Lung (tissue), 16 donors: ENCODE measurements around the gene MBD3L5. TPM values are rescaled to one million over a fixed set of nuclear protein-coding genes. Genes with fewer than 3 reads are reported as not detected.
"Not testable (repeated sequence)": the region's sequence is repeated elsewhere in the genome, so short reads cannot be mapped to it uniquely, and the experiment has no call there.

Experiments
- ATAC-seq: fragments of 200-7000 bp; cut with Tn5 transposase; one replicate; pipeline ENCODE4 v1.9.1; 2020; ENCODE audit warnings: moderate number of reproducible peaks; ENCODE audit not compliant: insufficient read depth, low FRiP score
- DNase-seq, 3 donors: peaks; one replicate each; pipeline ENCODE4 v3.0.0-alpha.2; 2013 to 2017
- H3K27ac ChIP-seq, 2 donors: one replicate each; pipeline ENCODE4 v1.5.1; 2013; ENCODE audit warnings: mild to moderate bottlenecking in 2 of 2, moderate library complexity in 2 of 2, control low read depth in 1 of 2, inconsistent platforms in 1 of 2, low read depth in 1 of 2, low read length in 1 of 2
- H3K27me3 ChIP-seq, 3 donors: one replicate each; pipeline ENCODE4 v1.5.1; 2013; ENCODE audit warnings: low read length in 2 of 3; ENCODE audit not compliant: control insufficient read depth in 3 of 3, insufficient read depth in 3 of 3
- H3K36me3 ChIP-seq, 4 donors: one replicate each; pipeline ENCODE4 v1.5.1; 2013; ENCODE audit warnings: low read length in 4 of 4, mild to moderate bottlenecking in 1 of 4, moderate library complexity in 1 of 4; ENCODE audit not compliant: control insufficient read depth in 4 of 4, insufficient read depth in 4 of 4
- H3K4me1 ChIP-seq, 5 donors: one replicate each; pipeline ENCODE4 v1.5.1; 2013; ENCODE audit warnings: low read length in 5 of 5, mild to moderate bottlenecking in 2 of 5, moderate library complexity in 1 of 5; ENCODE audit not compliant: control insufficient read depth in 5 of 5, insufficient read depth in 5 of 5
- H3K4me3 ChIP-seq: one replicate; pipeline ENCODE4 v1.5.1; 2013; ENCODE audit warnings: mild to moderate bottlenecking, control low read depth, moderate library complexity
- H3K9ac ChIP-seq, 2 donors: one replicate each; pipeline ENCODE4 v1.5.1; 2013; ENCODE audit warnings: low read length in 2 of 2, control low read depth in 1 of 2; ENCODE audit not compliant: insufficient read depth in 1 of 2
- H3K9me3 ChIP-seq, 4 donors: one replicate each; pipeline ENCODE4 v1.5.1; 2013; ENCODE audit warnings: low read length in 3 of 4, mild to moderate bottlenecking in 1 of 4, moderate library complexity in 1 of 4; ENCODE audit not compliant: control insufficient read depth in 4 of 4, insufficient read depth in 3 of 4
- CTCF ChIP-seq: IDR thresholded peaks from 2 replicates; pipeline ENCODE4 v1.5.1; 2012; ENCODE audit warnings: mild to moderate bottlenecking; ENCODE audit errors: control extremely low read depth, extremely low read depth
- WGBS, 2 donors: extraction: QIAGEN DNeasy Blood & Tissue Kit; methylation state at CpG; one replicate each; pipeline ENCODE4 v1.1.7; 2013; 5-methylcytosine and 5-hydroxymethylcytosine counted together
- long read RNA-seq, 5 donors: transcript quantifications; one replicate each; lab custom pipeline, GENCODE V29; 2026
- polyA plus RNA-seq, 2 donors: library from polyadenylated mRNA; stranded (reverse); fragments of 200-250 nt; gene quantifications; one replicate each; pipeline ENCODE4 v1.2.1, GENCODE V29; 2013
- total RNA-seq, 2 donors: library from RNA; depleted of rRNA in 1 of 2; stranded (reverse); fragments of >200 nt in 1 of 2; gene quantifications; one replicate each; pipeline ENCODE4 v1.2.1, GENCODE V29; 2014 to 2021
- donor health status: control.
- donor health status: control.
- donor health status: Bipolar disorder and iron deficiency.
- donor health status: healthy.
- donor health status: DM: yes; HTN: yes; CAD: no.

The MBD3L5 gene
- not detected for total RNA-seq
- polyA plus RNA-seq, result not detected
- long read RNA-seq, donor 1, result 0 reads
- long read RNA-seq, donor 2, result 0 reads
- long read RNA-seq, donor 3, result 0 reads
- long read RNA-seq, donor 4, result 0 reads
- long read RNA-seq, donor 5, result 0 reads

- H3K27ac ChIP-seq, H3K9me3 ChIP-seq, H3K9ac ChIP-seq, H3K4me3 ChIP-seq, H3K4me1 ChIP-seq, ATAC-seq, H3K27me3 ChIP-seq, DNase-seq, H3K36me3 ChIP-seq: not testable (repeated sequence)
- WGBS, 2 donors, result no CpG with 5 or more reads among the region's 9 CpGs
Observed at GRCh38 chr19:7030278-7030677, at the start of gene MBD3L5. Gene MBD3L5, plus strand, starts transcription at chr19:7030578. Its CDS starts 34 bp downstream, at chr19:7030612.

GRCh38 chr19:6983448-6983847 is 46.9 kb upstream of the MBD3L5 start:
- H3K36me3 ChIP-seq, result no peaks in the 10 kb centered on the region
- ATAC-seq, result no peak
- no peak overlapping the region for H3K9ac ChIP-seq
- no peak overlapping the region for H3K4me3 ChIP-seq
- H3K4me1 ChIP-seq, result no peaks in the 10 kb centered on the region
- no peak overlapping the region for H3K27ac ChIP-seq
- peaks cover 0 to 14% (median 9%) of the 10 kb centered on the region in 4 donors for H3K9me3 ChIP-seq
- TF ChIP-seq CTCF, result no peak
- no peaks in the 10 kb centered on the region for H3K27me3 ChIP-seq
- no peak for DNase-seq

GRCh38 chr19:6987850-6988249 is 42.5 kb upstream of the MBD3L5 start:
- no peaks in the 10 kb centered on the region for H3K36me3 ChIP-seq
- no peak overlapping the region for H3K27ac ChIP-seq
- H3K4me1 ChIP-seq, result no peaks in the 10 kb centered on the region
- no peak overlapping the region for H3K9ac ChIP-seq
- no peak overlapping the region for H3K4me3 ChIP-seq
- TF ChIP-seq CTCF, result no peak
- no peak for DNase-seq
- H3K27me3 ChIP-seq, result no peaks in the 10 kb centered on the region
- H3K9me3 ChIP-seq, result peaks cover 0 to 14% (median 6%) of the 10 kb centered on the region in 4 donors
- WGBS, 2 donors, result 37 to 55% methylated on average over 4 of the region's 4 CpGs
- no peak for ATAC-seq

GRCh38 chr19:6988257-6988656 is 42.1 kb upstream of the MBD3L5 start:
- H3K4me1 ChIP-seq, result no peaks in the 10 kb centered on the region
- H3K27me3 ChIP-seq, result no peaks in the 10 kb centered on the region
- H3K9ac ChIP-seq, result no peak overlapping the region
- H3K9me3 ChIP-seq, result peaks cover 0 to 11% (median 6%) of the 10 kb centered on the region in 4 donors
- no peak overlapping the region for H3K4me3 ChIP-seq
- DNase-seq (no peak), ATAC-seq (no peak)
- WGBS, 2 donors, result 39 to 46% methylated on average over 3 of the region's 3 CpGs
- H3K36me3 ChIP-seq, result no peaks in the 10 kb centered on the region
- H3K27ac ChIP-seq, result no peak overlapping the region
- no peak for TF ChIP-seq CTCF
